GM12878 (cell line): ENCODE results near the gene INHA. TPM values are rescaled to one million over a fixed set of nuclear protein-coding genes. Genes with fewer than 3 reads are reported as not detected.

ENCODE experiments used
- CREB1 ChIP-seq: IDR thresholded peaks from 2 replicates; pipeline ENCODE4 v1.6.1; 2012; ENCODE audit warnings: low read depth, mild to moderate bottlenecking, inconsistent platforms
- DPF2 ChIP-seq: fragments of 450-650 bp; IDR thresholded peaks from 2 replicates; pipeline ENCODE4 v1.6.1; 2017; ENCODE audit warnings: mild to moderate bottlenecking
- FOXK2 ChIP-seq: fragments of 450-650 bp; IDR thresholded peaks from 2 replicates; pipeline ENCODE4 v1.6.1; 2017; ENCODE audit warnings: mild to moderate bottlenecking, moderate library complexity
- IRF4 ChIP-seq: IDR thresholded peaks from 2 replicates; pipeline ENCODE4 v1.6.1; 2011; ENCODE audit warnings: low read depth, low read length
- JUNB ChIP-seq: IDR thresholded peaks from 2 replicates; pipeline ENCODE4 v1.6.1; 2016; ENCODE audit warnings: antibody characterized with exemption, mild to moderate bottlenecking
- MTA3 ChIP-seq: IDR thresholded peaks from 2 replicates; pipeline ENCODE4 v1.6.1; 2012; ENCODE audit warnings: low read length, inconsistent platforms, borderline replicate concordance
- NRF1 ChIP-seq: conservative IDR thresholded peaks from 2 replicates; pipeline ENCODE4 v1.6.1; 2011; ENCODE audit warnings: mild to moderate bottlenecking, low read depth, low read length, improper control_type of control experiment
- SIN3A ChIP-seq: IDR thresholded peaks from 2 replicates; pipeline ENCODE4 v1.6.1; 2012; ENCODE audit warnings: low read depth, low read length, improper control_type of control experiment
- TARDBP ChIP-seq: IDR thresholded peaks from 2 replicates; pipeline ENCODE4 v1.6.1; 2016; ENCODE audit warnings: borderline replicate concordance
- ZBTB11 ChIP-seq: fragments of 450-650 bp; formaldehyde crosslinking; IDR thresholded peaks from 2 replicates; pipeline ENCODE4 v1.5.0; 2022; ENCODE audit warnings: mild to moderate bottlenecking, missing genetic modification characterization
- ZNF217 ChIP-seq: fragments of 450-650 bp; IDR thresholded peaks from 2 replicates; pipeline ENCODE4 v1.6.1; 2017; ENCODE audit warnings: antibody characterized with exemption, mild to moderate bottlenecking
- polyA plus RNA-seq, 11 experiments: library from polyadenylated mRNA; depleted of rRNA in 4 of 11; unstranded in 6 of 11; stranded (reverse) in 5 of 11; fragments of >200 nt; fragmentation: Nextera tagmentation in 4 of 11; fragmentation: Illumina TruSeq in 1 of 11; extraction: Ambion mirVana in 4 of 11; extraction: Trizol in 1 of 11; gene quantifications; 1 replicate in 1 of 11; 2 replicates in 10 of 11; pipeline versions ENCODE4 v1.2.1 to v1.2.3, GENCODE V29; 2011 to 2016; ENCODE audit warnings: inconsistent platforms in 2 of 11, missing spikeins in 2 of 11, low read depth in 1 of 11
- total RNA-seq, 4 experiments: library from RNA; depleted of rRNA in 3 of 4; stranded (reverse); fragments of >200 nt in 3 of 4; fragmentation: Illumina TruSeq in 1 of 4; extraction: Trizol in 1 of 4; gene quantifications; 2 replicates each; pipeline versions ENCODE4 v1.2.1 to v1.2.3, GENCODE V29; 2013 to 2021
- TF ChIP-seq, protein P1 (sequence below): fragments of 150-350 bp; IDR thresholded peaks from 2 replicates; pipeline ENCODE4 v1.6.1; 2016; ENCODE audit warnings: low read depth, low read length
- TF ChIP-seq, protein P2 (sequence below): fragments of 450-650 bp; IDR thresholded peaks from 2 replicates; pipeline ENCODE4 v1.6.1; 2014; ENCODE audit warnings: mild to moderate bottlenecking
- TF ChIP-seq, protein P3 (sequence below): fragments of 450-650 bp; IDR thresholded peaks from 2 replicates; pipeline ENCODE4 v1.6.1; 2016; ENCODE audit warnings: mild to moderate bottlenecking
- TF ChIP-seq, protein P4 (sequence below): fragments of 450-650 bp; IDR thresholded peaks from 2 replicates; pipeline ENCODE4 v1.6.1; 2017; ENCODE audit warnings: antibody characterized with exemption, mild to moderate bottlenecking, moderate library complexity
- TF ChIP-seq, protein P5 (sequence below): fragments of 450-650 bp; IDR thresholded peaks from 2 replicates; pipeline ENCODE4 v1.6.1; 2017; ENCODE audit warnings: low read depth, mild to moderate bottlenecking, moderate library complexity

The INHA gene
- total and polyA plus RNA-seq, 10 of the 15 experiments (the other 5 are each of a cell fraction or from before 2014, with no cell fraction given) = not detected

- TF ChIP-seq ZBTB11 (CRISPR knock-in tag) = no peak
- no peak for TF ChIP-seq NRF1
- no peak for TF ChIP-seq IRF4
- TF ChIP-seq, protein P1, sequence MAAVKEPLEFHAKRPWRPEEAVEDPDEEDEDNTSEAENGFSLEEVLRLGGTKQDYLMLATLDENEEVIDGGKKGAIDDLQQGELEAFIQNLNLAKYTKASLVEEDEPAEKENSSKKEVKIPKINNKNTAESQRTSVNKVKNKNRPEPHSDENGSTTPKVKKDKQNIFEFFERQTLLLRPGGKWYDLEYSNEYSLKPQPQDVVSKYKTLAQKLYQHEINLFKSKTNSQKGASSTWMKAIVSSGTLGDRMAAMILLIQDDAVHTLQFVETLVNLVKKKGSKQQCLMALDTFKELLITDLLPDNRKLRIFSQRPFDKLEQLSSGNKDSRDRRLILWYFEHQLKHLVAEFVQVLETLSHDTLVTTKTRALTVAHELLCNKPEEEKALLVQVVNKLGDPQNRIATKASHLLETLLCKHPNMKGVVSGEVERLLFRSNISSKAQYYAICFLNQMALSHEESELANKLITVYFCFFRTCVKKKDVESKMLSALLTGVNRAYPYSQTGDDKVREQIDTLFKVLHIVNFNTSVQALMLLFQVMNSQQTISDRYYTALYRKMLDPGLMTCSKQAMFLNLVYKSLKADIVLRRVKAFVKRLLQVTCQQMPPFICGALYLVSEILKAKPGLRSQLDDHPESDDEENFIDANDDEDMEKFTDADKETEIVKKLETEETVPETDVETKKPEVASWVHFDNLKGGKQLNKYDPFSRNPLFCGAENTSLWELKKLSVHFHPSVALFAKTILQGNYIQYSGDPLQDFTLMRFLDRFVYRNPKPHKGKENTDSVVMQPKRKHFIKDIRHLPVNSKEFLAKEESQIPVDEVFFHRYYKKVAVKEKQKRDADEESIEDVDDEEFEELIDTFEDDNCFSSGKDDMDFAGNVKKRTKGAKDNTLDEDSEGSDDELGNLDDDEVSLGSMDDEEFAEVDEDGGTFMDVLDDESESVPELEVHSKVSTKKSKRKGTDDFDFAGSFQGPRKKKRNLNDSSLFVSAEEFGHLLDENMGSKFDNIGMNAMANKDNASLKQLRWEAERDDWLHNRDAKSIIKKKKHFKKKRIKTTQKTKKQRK = no peak
- TF ChIP-seq, protein P2, sequence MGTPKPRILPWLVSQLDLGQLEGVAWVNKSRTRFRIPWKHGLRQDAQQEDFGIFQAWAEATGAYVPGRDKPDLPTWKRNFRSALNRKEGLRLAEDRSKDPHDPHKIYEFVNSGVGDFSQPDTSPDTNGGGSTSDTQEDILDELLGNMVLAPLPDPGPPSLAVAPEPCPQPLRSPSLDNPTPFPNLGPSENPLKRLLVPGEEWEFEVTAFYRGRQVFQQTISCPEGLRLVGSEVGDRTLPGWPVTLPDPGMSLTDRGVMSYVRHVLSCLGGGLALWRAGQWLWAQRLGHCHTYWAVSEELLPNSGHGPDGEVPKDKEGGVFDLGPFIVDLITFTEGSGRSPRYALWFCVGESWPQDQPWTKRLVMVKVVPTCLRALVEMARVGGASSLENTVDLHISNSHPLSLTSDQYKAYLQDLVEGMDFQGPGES = no peak
- TF ChIP-seq, protein P3, sequence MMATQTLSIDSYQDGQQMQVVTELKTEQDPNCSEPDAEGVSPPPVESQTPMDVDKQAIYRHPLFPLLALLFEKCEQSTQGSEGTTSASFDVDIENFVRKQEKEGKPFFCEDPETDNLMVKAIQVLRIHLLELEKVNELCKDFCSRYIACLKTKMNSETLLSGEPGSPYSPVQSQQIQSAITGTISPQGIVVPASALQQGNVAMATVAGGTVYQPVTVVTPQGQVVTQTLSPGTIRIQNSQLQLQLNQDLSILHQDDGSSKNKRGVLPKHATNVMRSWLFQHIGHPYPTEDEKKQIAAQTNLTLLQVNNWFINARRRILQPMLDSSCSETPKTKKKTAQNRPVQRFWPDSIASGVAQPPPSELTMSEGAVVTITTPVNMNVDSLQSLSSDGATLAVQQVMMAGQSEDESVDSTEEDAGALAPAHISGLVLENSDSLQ = peak; percentile 92
- no peak for TF ChIP-seq DPF2
- no peak for TF ChIP-seq TARDBP
- TF ChIP-seq, protein P4, sequence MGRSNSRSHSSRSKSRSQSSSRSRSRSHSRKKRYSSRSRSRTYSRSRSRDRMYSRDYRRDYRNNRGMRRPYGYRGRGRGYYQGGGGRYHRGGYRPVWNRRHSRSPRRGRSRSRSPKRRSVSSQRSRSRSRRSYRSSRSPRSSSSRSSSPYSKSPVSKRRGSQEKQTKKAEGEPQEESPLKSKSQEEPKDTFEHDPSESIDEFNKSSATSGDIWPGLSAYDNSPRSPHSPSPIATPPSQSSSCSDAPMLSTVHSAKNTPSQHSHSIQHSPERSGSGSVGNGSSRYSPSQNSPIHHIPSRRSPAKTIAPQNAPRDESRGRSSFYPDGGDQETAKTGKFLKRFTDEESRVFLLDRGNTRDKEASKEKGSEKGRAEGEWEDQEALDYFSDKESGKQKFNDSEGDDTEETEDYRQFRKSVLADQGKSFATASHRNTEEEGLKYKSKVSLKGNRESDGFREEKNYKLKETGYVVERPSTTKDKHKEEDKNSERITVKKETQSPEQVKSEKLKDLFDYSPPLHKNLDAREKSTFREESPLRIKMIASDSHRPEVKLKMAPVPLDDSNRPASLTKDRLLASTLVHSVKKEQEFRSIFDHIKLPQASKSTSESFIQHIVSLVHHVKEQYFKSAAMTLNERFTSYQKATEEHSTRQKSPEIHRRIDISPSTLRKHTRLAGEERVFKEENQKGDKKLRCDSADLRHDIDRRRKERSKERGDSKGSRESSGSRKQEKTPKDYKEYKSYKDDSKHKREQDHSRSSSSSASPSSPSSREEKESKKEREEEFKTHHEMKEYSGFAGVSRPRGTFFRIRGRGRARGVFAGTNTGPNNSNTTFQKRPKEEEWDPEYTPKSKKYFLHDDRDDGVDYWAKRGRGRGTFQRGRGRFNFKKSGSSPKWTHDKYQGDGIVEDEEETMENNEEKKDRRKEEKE = no peak
- TF ChIP-seq FOXK2 = peak; percentile 67
- TF ChIP-seq, protein P5, sequence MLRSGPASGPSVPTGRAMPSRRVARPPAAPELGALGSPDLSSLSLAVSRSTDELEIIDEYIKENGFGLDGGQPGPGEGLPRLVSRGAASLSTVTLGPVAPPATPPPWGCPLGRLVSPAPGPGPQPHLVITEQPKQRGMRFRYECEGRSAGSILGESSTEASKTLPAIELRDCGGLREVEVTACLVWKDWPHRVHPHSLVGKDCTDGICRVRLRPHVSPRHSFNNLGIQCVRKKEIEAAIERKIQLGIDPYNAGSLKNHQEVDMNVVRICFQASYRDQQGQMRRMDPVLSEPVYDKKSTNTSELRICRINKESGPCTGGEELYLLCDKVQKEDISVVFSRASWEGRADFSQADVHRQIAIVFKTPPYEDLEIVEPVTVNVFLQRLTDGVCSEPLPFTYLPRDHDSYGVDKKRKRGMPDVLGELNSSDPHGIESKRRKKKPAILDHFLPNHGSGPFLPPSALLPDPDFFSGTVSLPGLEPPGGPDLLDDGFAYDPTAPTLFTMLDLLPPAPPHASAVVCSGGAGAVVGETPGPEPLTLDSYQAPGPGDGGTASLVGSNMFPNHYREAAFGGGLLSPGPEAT = 0 out of 2 replicates have a peak, but pooled peaks have one; percentile 34
- peak; percentile 97 for TF ChIP-seq CREB1
- TF ChIP-seq MTA3 = no peak
- peak; percentile 68; the same call in 1 of the 2 replicates for TF ChIP-seq SIN3A
- no peak for TF ChIP-seq JUNB
- no peak for TF ChIP-seq ZNF217
Observed at GRCh38 chr2:219543596-219544358, 28.3 kb upstream of the INHA start, which contains the start of the genes CHPF and TMEM198 (continued).
